ENCODE measurements around the gene USH1C. TPM values are rescaled to one million over a fixed set of nuclear protein-coding genes. Genes with fewer than 3 reads are reported as not detected.

USH1C gene
- total RNA-seq, 1 donor from 2014 or later = 1.4 TPM

DNA sequence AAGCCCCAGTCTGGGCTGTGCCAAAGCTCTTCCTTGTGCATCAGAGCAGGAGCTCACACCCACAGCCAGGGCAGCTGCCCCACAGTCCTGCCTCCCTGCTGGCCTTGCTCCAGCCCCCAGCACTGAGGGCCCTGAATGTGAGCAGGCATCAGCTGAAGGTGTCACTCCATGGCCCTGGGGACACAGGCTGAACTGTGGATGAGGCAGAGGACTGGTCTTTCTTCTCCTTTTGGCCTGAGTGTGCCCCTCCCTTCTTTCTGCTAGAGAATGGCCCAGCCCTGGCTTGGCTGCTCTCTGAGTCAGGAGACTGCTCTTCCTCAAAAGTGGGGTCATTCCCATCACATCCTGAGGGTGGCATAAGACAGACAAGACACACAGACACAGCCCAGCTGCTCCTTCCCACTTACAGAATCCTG is 19.0 kb upstream of the USH1C start:
- Mint-ChIP-seq H3K9me3 (ENCODE audit: unreplicated experiment) (no peaks in the 10 kb centered on the region), H3K36me3 (ENCODE audit: low read depth, unreplicated experiment) (no peaks in the 10 kb centered on the region), H3K27me3 (ENCODE audit: unreplicated experiment) (no peaks in the 10 kb centered on the region), H3K27ac (ENCODE audit: unreplicated experiment) (no peak overlapping the region), H3K4me1 (ENCODE audit: unreplicated experiment) (no peaks in the 10 kb centered on the region), H3K4me3 (ENCODE audit: unreplicated experiment) (no peak overlapping the region)
- TF ChIP-seq, protein P1, sequence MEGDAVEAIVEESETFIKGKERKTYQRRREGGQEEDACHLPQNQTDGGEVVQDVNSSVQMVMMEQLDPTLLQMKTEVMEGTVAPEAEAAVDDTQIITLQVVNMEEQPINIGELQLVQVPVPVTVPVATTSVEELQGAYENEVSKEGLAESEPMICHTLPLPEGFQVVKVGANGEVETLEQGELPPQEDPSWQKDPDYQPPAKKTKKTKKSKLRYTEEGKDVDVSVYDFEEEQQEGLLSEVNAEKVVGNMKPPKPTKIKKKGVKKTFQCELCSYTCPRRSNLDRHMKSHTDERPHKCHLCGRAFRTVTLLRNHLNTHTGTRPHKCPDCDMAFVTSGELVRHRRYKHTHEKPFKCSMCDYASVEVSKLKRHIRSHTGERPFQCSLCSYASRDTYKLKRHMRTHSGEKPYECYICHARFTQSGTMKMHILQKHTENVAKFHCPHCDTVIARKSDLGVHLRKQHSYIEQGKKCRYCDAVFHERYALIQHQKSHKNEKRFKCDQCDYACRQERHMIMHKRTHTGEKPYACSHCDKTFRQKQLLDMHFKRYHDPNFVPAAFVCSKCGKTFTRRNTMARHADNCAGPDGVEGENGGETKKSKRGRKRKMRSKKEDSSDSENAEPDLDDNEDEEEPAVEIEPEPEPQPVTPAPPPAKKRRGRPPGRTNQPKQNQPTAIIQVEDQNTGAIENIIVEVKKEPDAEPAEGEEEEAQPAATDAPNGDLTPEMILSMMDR (IDR thresholded peaks at IDR 0.05; ENCODE audit: unreplicated experiment) = no peak
- no peak for DNase-seq (ENCODE audit: low spot score)

DNA sequence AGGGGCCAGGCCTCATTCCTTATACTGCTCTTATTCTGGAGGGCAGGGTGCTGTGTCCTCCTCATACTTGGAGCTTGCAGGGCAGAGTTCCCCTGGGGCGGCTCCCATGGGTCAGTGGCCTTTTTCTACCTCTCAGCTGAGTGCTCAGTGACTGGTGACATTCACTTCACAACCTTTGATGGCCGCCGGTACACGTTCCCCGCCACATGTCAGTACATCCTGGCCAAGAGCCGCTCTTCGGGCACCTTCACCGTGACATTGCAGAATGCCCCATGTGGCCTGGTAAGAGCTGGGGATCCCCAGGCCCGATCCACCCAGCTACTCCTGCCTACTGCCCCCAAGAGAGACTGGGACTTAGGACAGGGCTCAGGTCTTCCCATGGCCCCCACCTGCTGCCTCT is 17.3 kb upstream of the USH1C start:
- Mint-ChIP-seq H3K27ac (ENCODE audit: unreplicated experiment) (no peak overlapping the region), H3K9me3 (ENCODE audit: unreplicated experiment) (no peaks in the 10 kb centered on the region), H3K4me3 (ENCODE audit: unreplicated experiment) (no peak overlapping the region), H3K27me3 (ENCODE audit: unreplicated experiment) (no peaks in the 10 kb centered on the region), H3K36me3 (ENCODE audit: low read depth, unreplicated experiment) (no peaks in the 10 kb centered on the region), H3K4me1 (ENCODE audit: unreplicated experiment) (no peaks in the 10 kb centered on the region)
- no peak for DNase-seq (ENCODE audit: low spot score)
- TF ChIP-seq, protein P1 (IDR thresholded peaks at IDR 0.05; ENCODE audit: unreplicated experiment) = no peak

DNA sequence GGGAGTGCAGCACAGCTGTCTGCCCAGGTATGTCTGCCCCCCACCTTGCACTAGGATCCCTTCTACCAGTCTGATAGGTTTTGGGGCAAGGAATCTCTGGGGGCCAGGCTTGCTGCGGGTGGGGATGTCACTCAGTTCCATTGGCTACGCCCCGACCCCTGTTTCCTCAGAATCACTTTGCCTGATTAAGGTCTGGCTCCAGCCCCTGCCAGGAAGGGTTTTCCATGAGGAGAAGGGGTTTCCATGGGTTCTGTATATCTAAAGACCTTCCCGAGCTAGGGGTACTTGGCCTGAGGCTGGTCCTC is 16.8 kb upstream of the USH1C start:
- Mint-ChIP-seq H3K9me3 (ENCODE audit: unreplicated experiment) (no peaks in the 10 kb centered on the region), H3K27me3 (ENCODE audit: unreplicated experiment) (no peaks in the 10 kb centered on the region), H3K4me3 (ENCODE audit: unreplicated experiment) (no peak overlapping the region), H3K36me3 (ENCODE audit: low read depth, unreplicated experiment) (no peaks in the 10 kb centered on the region), H3K27ac (ENCODE audit: unreplicated experiment) (no peak overlapping the region), H3K4me1 (ENCODE audit: unreplicated experiment) (no peaks in the 10 kb centered on the region)
- no peak for DNase-seq (ENCODE audit: low spot score)
- TF ChIP-seq, protein P1 (IDR thresholded peaks at IDR 0.05; ENCODE audit: unreplicated experiment) = no peak

DNA sequence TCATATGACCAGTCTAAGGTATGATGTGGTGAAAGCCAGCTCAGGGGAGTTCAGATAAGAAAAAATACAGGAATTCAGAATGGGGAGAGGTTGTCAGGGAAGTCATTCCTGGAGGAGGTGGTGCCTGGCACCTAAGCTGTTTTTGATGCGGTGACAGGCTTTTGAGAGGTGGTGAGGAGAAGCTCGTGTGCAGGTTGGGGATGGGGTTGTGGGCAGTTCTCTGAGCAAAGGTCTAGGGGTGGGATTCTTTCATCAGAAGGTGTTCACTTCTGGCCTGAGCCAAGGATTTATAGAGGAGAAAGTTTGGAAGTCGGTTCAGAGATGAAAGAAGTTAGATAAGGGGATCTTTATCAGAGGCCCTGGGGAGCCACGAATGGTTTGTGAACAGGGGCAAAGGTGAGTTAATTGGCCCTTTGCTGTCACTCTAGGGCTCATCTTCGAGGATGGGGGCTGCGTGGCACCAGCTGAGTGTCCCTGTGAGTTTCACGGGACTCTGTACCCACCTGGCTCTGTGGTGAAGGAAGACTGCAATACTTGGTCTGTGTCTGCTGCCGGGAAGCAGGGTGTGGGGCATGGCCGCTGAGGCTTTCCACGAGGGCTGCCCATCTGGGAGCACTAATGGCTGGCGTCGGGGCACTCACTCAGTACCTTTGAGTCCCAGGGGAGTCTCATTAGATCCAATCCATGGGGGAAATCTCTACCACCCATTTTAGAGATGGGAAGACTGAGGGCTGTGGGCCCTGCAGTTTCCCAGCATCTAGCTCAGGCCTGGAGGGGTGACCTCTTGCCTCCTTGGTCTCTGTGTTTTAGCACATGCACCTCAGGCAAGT is 16.3 kb upstream of the USH1C start:
- no peaks in the 10 kb centered on the region for H3K4me1 Mint-ChIP-seq (ENCODE audit: unreplicated experiment)
- no peaks in the 10 kb centered on the region for H3K36me3 Mint-ChIP-seq (ENCODE audit: low read depth, unreplicated experiment)
- TF ChIP-seq, protein P1 (IDR thresholded peaks at IDR 0.05; ENCODE audit: unreplicated experiment) = no peak
- DNase-seq (ENCODE audit: low spot score) = no peak
- no peak overlapping the region for H3K27ac Mint-ChIP-seq (ENCODE audit: unreplicated experiment)
- H3K27me3 Mint-ChIP-seq (ENCODE audit: unreplicated experiment) = no peaks in the 10 kb centered on the region
- peak overlapping the region; percentile 27 for H3K4me3 Mint-ChIP-seq (ENCODE audit: unreplicated experiment)
- H3K9me3 Mint-ChIP-seq (ENCODE audit: unreplicated experiment) = no peaks in the 10 kb centered on the region

DNA sequence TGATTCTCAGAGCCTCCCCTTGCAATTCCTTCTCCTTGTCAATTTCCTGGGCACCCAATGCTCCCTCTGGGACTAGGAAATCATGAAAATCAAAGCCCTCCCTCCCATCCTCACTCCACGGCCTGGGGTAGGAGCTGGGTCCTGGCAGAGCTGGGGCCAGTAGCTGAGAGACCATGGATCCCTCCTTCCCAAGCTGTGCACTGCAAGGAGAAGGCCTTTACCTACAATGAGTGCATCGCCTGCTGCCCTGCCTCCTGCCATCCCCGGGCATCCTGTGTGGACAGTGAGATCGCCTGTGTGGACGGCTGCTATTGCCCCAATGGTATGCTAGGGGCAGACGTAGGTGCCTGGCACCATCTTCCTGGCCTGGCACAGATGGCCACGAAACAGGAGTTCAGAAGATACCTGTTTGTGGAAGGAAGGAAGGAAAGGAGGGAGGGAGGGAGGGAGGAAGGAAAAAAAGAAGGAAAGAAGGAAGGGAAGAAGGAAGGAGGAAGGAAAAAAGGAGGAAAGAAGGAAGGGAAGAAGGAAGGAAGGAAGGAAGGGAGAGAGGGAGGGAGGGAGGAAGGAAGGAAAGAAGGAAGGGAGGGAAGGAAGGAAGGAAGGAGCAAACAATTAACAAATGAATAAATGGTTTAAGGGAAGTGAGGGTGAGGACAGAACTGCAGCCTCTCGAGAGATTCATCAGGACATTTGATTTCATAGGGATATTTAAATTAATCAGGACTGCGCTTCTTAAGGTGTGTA is 15.3 kb upstream of the USH1C start:
- no peak for DNase-seq (ENCODE audit: low spot score)
- no peaks in the 10 kb centered on the region for H3K4me1 Mint-ChIP-seq (ENCODE audit: unreplicated experiment)
- no peak overlapping the region for H3K4me3 Mint-ChIP-seq (ENCODE audit: unreplicated experiment)
- H3K27me3 Mint-ChIP-seq (ENCODE audit: unreplicated experiment) = peaks cover 2% of the 10 kb centered on the region
- TF ChIP-seq, protein P1 (IDR thresholded peaks at IDR 0.05; ENCODE audit: unreplicated experiment) = no peak
- no peak overlapping the region for H3K27ac Mint-ChIP-seq (ENCODE audit: unreplicated experiment)
- H3K36me3 Mint-ChIP-seq (ENCODE audit: low read depth, unreplicated experiment) = no peaks in the 10 kb centered on the region
- no peaks in the 10 kb centered on the region for H3K9me3 Mint-ChIP-seq (ENCODE audit: unreplicated experiment)
